Ecto neural progenitor cell (in vitro differentiated cells): ENCODE measurements around the gene CYP2B6.
"Not testable (repeated sequence)": the region's sequence is repeated elsewhere in the genome, so short reads cannot be mapped to it uniquely, and the experiment has no call there.

Experiments used
- DNase-seq: peaks from one replicate; pipeline ENCODE4 v3.0.0-alpha.2; 2018; ENCODE audit warnings: low spot score

CYP2B6 gene

GRCh38 chr19:40990972-40991381 lies at the start of gene CYP2B6:
TSS of gene CYP2B6 (plus strand) at chr19:40991282. CDS start at chr19:40991306, 24 bp downstream.
- DNase-seq = no peak

DNA sequence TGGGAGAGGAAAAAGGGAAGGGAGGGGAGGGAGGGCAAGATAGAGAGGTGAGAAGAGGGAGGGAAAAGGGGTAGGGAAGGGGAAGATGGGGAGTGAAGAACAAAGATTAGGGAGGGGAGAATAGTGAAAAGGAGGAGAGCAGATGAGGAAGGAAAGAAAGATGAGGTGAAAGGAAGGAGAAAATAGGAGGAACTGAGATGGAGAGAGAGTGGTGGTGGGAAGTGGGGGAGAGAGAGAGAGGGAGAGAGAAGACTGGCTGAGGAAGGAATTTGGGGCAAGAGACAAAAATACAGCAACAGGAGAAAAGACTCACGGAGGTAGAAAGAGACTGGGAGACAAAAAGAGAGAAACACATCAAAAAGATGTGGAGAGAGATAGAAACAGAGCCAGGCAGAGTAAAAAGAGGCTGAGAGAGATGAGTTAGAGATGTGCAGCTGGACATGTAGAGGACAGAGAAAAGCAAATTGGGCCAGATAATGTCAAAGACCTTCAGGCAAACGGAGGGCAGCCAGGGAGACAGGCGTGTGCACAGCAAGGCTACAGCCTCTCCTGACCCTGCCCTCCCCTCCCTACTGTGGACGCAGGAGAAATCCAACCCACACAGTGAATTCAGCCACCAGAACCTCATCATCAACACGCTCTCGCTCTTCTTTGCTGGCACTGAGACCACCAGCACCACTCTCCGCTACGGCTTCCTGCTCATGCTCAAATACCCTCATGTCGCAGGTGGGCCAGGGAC lies 49.4 kb upstream of the CYP2B6 start:
- no peak for DNase-seq

- DNase-seq = no peak
These were observed 45.4 kb upstream of the CYP2B6 start for GRCh38 chr19:40945645-40946044.

DNA sequence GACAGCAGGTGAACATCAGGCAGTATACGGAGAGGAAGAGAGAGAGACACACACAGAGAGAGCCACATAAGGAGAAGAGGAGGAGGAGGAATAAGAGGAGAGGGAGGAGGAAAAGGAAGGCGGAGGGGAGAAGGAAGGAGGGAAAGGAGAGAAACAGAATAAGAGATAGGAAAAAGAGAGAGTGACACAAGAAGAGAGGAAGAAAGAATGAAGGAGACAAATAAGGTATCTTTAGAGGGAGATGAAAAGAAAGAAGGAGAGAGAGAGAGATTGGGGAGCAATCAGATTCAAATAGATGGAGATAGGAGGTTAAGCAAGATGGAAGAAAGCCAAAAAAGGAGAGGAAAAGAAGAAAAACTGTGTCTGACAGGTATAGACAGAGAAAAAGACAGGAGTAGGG lies 44.0 kb upstream of the CYP2B6 start:
- DNase-seq = no peak

GRCh38 chr19:40947573-40947972 lies 43.5 kb upstream of the CYP2B6 start:
- DNase-seq = no peak

DNA sequence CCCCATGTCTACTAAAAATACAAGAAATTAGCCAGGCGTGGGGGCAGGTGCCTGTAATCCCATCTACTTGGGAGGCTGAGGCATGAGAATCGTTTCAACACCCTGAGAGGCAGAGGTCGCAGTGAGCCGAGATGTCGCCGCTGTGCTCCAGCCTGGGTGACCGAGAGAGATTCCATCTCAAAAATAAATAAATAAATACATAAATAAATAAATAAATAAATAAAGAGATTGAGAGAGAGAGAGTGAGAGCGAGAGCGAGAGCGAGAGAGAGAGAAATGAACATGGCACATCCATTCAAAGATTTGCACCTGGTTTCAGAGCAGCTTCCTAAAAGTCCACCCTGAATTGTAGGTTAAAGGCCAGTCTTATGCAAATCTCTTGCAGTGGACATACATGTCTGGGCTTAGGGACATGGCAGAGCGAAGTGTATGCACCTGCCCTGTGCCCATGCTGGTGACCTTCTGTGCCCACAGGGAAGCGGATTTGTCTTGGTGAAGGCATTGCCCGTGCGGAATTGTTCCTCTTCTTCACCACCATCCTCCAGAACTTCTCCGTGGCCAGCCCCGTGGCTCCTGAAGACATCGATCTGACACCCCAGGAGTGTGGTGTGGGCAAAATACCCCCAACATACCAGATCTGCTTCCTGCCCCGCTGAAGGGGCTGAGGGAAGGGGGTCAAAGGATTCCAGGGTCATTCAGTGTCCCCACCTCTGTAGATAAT lies 42.3 kb upstream of the CYP2B6 start:
- no peak for DNase-seq

- DNase-seq = no peak
These were observed 36.5 kb upstream of the CYP2B6 start for GRCh38 chr19:40954573-40954972.

GRCh38 chr19:40959338-40959737 lies 31.7 kb upstream of the CYP2B6 start:
- no peak for DNase-seq

GRCh38 chr19:40960062-40960685 lies 30.9 kb upstream of the CYP2B6 start:
- DNase-seq = no peak

DNA sequence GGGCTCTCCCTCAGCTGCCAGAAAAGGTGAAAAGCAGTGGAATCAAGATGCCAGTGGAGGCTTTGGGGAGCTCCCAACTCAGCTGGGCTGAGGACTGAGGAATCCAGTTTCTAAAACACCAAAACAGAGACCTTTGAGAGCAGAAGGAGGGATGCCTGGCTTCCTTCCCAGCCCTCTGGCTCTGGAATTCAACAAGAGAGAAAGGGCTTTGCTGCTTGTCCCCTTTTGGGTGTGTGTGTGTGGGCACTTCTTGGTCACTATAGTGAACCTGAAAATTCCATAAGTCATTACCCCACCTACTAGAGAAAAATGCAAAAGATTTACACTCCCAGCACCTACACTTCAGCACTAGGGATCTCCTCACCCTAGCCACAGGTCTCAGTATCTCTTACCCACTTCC lies 30.3 kb upstream of the CYP2B6 start:
- DNase-seq = no peak

DNA sequence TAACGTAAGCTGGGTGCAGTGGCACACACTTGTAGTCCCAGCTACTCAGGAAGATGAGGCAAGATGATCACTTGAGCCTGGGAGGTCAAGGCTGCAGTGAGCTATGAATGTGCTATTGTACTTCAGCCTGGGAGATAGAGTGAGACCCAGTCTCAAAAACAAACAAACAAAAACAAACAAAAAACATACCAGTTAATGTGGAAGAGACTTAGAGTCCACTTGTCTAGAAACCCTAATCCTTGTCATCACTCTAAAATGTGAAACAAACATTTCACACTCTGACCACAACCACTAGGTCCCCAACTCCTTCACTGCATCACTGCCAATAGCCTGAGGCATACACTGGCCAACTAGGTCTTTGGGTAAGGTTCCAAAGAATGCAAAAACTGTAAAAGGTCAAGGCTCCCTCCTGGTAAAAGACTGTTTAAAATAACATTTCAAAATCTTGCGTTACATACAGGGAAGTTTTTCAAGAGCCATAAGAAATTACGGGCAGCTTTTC lies 28.6 kb upstream of the CYP2B6 start:
- DNase-seq = no peak

DNA sequence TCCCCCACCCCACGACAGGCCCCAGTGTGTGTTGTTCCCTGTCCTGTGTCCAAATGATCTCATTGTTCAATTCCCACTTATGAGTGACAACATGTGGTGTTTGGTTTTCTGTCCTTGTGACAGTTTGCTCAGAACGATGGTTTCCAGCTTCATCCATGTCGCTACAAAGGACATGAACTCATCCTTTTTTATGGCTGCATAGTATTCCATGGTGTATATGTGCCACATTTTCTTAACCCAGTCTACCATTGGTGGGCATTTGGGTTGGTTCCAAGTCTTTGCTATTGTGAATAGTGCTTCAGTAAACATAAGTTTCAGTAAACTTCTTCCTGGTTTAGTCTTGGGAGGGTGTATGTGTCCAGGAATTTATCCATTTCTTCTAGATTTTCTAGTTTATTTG lies 26.7 kb upstream of the CYP2B6 start:
- DNase-seq = not testable (repeated sequence)

- not testable (repeated sequence) for DNase-seq
These were observed 25.7 kb upstream of the CYP2B6 start for GRCh38 chr19:40965351-40965750.

- not testable (repeated sequence) for DNase-seq
These were observed 24.5 kb upstream of the CYP2B6 start for GRCh38 chr19:40966591-40966990.

DNA sequence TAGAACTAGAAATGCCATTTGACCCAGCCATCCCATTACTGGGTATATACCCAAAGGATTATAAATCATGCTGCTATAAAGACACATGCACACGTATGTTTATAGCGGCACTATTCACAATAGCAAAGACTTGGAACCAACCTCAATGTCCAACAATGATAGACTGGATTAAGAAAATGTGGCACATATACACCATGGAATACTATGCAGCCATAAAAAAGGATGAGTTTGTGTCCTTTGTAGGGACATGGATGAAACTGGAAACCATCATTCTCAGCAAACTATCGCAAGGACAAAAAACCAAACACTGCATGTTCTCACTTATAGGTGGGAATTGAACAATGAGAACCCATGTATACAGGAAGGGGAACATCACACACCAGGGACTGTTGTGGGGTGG lies 23.0 kb upstream of the CYP2B6 start:
- not testable (repeated sequence) for DNase-seq

- not testable (repeated sequence) for DNase-seq
These were observed 21.4 kb upstream of the CYP2B6 start for GRCh38 chr19:40969721-40970120.

- not testable (repeated sequence) for DNase-seq
These were observed 20.4 kb upstream of the CYP2B6 start for GRCh38 chr19:40970396-40971345.

GRCh38 chr19:40974633-40975037 lies 16.4 kb upstream of the CYP2B6 start:
- peak; percentile 73 for DNase-seq

DNA sequence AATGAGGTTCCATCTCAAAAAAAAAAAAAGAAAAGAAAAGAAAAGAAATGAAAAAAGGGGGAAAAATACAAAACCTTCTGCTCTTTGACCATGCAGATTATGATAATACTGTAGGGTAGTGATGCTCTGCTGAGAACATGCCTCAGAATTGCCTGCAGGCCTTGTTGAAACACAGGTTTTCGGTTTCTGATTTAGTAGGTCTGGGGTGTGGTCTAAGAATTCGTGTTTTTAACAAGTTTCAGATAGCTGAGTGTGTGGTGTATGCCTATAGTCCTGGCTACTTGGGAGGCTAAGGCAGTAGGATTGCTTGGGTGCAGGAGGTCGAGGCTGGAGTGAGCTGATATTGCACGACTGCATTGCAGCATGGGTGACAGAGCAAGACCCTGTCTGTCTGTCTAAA lies 14.9 kb upstream of the CYP2B6 start:
- no peak for DNase-seq

- DNase-seq = no peak
These were observed 14.4 kb upstream of the CYP2B6 start for GRCh38 chr19:40976724-40977123.

DNA sequence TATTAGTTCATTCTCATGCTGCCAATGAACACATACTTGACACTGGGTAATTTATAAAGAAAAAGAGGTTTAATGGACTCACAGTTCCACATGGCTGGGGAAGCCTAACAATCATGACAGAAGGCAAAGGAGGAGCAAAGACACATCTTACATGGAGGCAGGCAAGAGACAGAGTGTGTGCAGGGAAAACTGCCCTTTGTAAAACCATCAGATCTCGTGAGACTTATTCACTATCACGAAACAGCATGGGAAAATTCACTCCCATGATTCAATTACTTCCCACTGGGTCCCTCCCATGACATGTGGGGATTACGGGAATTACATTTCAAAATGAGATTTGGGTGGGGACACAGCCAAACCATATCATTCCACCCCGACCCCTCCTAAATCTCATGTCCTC lies 11.3 kb upstream of the CYP2B6 start:
- not testable (repeated sequence) for DNase-seq
